ENCODE data around the gene ZNF185. TPM values are rescaled to one million over a fixed set of nuclear protein-coding genes. Genes with fewer than 3 reads are reported as not detected.
A peak's percentile ranks its signal among the peaks of the same experiment; 100 is the strongest.

The ZNF185 gene
- total RNA-seq, 1 donor from 2014 or later: 2.1 TPM

DNA sequence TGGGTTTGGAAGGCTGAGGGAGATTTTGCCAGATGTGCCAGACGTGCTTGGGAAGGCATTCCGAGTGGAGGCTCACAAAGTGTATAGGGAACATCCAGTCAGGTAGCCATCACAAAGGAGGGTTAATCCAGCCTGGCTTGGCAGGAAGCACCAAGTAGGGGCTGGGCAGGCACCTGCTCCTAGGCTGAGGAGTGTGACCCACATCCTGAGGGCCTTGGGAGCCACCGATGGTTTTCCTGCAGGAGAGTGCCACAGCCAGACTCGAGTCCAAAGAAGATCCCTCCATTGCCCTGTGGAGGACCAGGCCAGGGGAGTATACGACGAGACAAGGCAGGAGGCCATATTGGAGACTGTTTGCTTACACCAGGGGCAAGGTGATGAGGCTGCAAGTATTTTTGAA, 48.8 kb downstream of the ZNF185 start:
- TF ChIP-seq, protein P1, sequence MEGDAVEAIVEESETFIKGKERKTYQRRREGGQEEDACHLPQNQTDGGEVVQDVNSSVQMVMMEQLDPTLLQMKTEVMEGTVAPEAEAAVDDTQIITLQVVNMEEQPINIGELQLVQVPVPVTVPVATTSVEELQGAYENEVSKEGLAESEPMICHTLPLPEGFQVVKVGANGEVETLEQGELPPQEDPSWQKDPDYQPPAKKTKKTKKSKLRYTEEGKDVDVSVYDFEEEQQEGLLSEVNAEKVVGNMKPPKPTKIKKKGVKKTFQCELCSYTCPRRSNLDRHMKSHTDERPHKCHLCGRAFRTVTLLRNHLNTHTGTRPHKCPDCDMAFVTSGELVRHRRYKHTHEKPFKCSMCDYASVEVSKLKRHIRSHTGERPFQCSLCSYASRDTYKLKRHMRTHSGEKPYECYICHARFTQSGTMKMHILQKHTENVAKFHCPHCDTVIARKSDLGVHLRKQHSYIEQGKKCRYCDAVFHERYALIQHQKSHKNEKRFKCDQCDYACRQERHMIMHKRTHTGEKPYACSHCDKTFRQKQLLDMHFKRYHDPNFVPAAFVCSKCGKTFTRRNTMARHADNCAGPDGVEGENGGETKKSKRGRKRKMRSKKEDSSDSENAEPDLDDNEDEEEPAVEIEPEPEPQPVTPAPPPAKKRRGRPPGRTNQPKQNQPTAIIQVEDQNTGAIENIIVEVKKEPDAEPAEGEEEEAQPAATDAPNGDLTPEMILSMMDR (IDR thresholded peaks at IDR 0.05; ENCODE audit: unreplicated experiment): no peak
- H3K4me1 Mint-ChIP-seq (ENCODE audit: unreplicated experiment): no peaks in the 10 kb centered on the region
- peak overlapping the region; percentile 33 for H3K4me3 Mint-ChIP-seq (ENCODE audit: unreplicated experiment)
- DNase-seq (ENCODE audit: low spot score): no peak
- peaks cover 2% of the 10 kb centered on the region for H3K27me3 Mint-ChIP-seq (ENCODE audit: unreplicated experiment)
- H3K36me3 Mint-ChIP-seq (ENCODE audit: low read depth, unreplicated experiment): peaks cover 4% of the 10 kb centered on the region
- no peaks in the 10 kb centered on the region for H3K9me3 Mint-ChIP-seq (ENCODE audit: unreplicated experiment)
- H3K27ac Mint-ChIP-seq (ENCODE audit: unreplicated experiment): no peak overlapping the region

Other genes starting within 250 kb of the ZNF185 start
- not detected for gene MAGEA3, start 199.3 kb upstream of the ZNF185 start, total RNA-seq (ENCODE audit: unreplicated experiment)
- gene CSAG2, start 188.8 kb upstream of the ZNF185 start, total RNA-seq (ENCODE audit: unreplicated experiment): not detected
- gene MAGEA2B, start 183.4 kb upstream of the ZNF185 start, total RNA-seq (ENCODE audit: unreplicated experiment): 0.97 TPM
- 5.1 TPM for gene CSAG1, start 164.3 kb upstream of the ZNF185 start, total RNA-seq (ENCODE audit: unreplicated experiment)
- gene MAGEA12, start 164.3 kb upstream of the ZNF185 start, total RNA-seq (ENCODE audit: unreplicated experiment): 4.3 TPM
- 3.5 TPM for gene MAGEA2, start 144.2 kb upstream of the ZNF185 start, total RNA-seq (ENCODE audit: unreplicated experiment)
- gene CSAG3, start 138.8 kb upstream of the ZNF185 start, total RNA-seq (ENCODE audit: unreplicated experiment): 5.5 TPM
- gene MAGEA6, start 128.4 kb upstream of the ZNF185 start, total RNA-seq (ENCODE audit: unreplicated experiment): not detected
- gene CETN2, start 67.3 kb upstream of the ZNF185 start, total RNA-seq (ENCODE audit: unreplicated experiment): 32.6 TPM
- 26.5 TPM for gene NSDHL, start 67.0 kb upstream of the ZNF185 start, total RNA-seq (ENCODE audit: unreplicated experiment)
- not detected for gene PNMA5, start 96.0 kb downstream of the ZNF185 start, total RNA-seq (ENCODE audit: unreplicated experiment)
- gene PNMA3, start 158.4 kb downstream of the ZNF185 start, total RNA-seq (ENCODE audit: unreplicated experiment): 1.4 TPM
- 1.3 TPM for gene PNMA6A, start 174.4 kb downstream of the ZNF185 start, total RNA-seq (ENCODE audit: unreplicated experiment)

Measured in endothelial cell (in vitro differentiated cells).